A549 (cell line): Measurements from ENCODE around the gene BNIPL. TPM values are rescaled to one million over a fixed set of nuclear protein-coding genes. Genes with fewer than 3 reads are reported as not detected.

Experiments
- ATAC-seq, 2 experiments: fragments of 200-7000 bp in 1 of 2; fragments of >200 bp in 1 of 2; cut with Nextera tagmentation in 1 of 2; cut with Tn5 transposase in 1 of 2; 3 replicates each; pipeline versions ENCODE4 v1.8.0 to v1.9.1; 2018 to 2020; ENCODE audit warnings: mild to moderate bottlenecking in 1 of 2, moderate library complexity in 1 of 2
- CTCF ChIA-PET: fragments of 300-600 bp; sonication (Branson Sonifier 250); formaldehyde crosslinking; extraction: SDS; loops from one replicate; lab custom pipeline; 2021; ENCODE audit warnings: antibody characterized with exemption, inconsistent platforms; lab: Yijun Ruan, JAX
- POLR2A ChIA-PET: fragments of 350-600 bp; formaldehyde crosslinking; extraction: SDS; loops from one replicate; lab custom pipeline; 2021; ENCODE audit warnings: antibody characterized with exemption, inconsistent platforms; lab: Yijun Ruan, JAX
- DNase-seq, 2 experiments: peaks; one replicate each; pipeline versions ENCODE4 v3.0.0 to v3.0.0-alpha.2; 2011 to 2016; ENCODE audit warnings: low read depth in 1 of 2, low spot score in 1 of 2
- FAIRE-seq: peaks from 2 replicates; lab custom pipeline; 2011; peaks lifted over from hg19 to GRCh38; lab: Jason Lieb, UNC
- H3K27ac ChIP-seq, 2 experiments: fragments of >200 bp; sonication (Bioruptor Twin); formaldehyde crosslinking; 3 replicates each; pipeline ENCODE4 v1.5.1; 2016 to 2017
- H3K4me1 ChIP-seq: fragments of >200 bp; sonication (Bioruptor Twin); formaldehyde crosslinking; 3 replicates; pipeline ENCODE4 v1.6.1; 2016
- H3K4me2 ChIP-seq: fragments of >200 bp; sonication (Bioruptor Twin); formaldehyde crosslinking; 3 replicates; pipeline ENCODE4 v1.6.1; 2016
- H3K4me3 ChIP-seq: fragments of >200 bp; sonication (Bioruptor Twin); formaldehyde crosslinking; 3 replicates; pipeline ENCODE4 v1.5.1; 2016
- H3K9me3 ChIP-seq: fragments of >200 bp; sonication (Bioruptor Twin); formaldehyde crosslinking; 3 replicates; pipeline ENCODE4 v1.6.1; 2016
- BHLHE40 ChIP-seq: IDR thresholded peaks from 2 replicates; pipeline ENCODE4 v1.6.1; 2012; ENCODE audit warnings: low read depth, low read length, inconsistent platforms
- CBX8 ChIP-seq: fragments of 200-600 bp; sonication (generic); IDR thresholded peaks from 2 replicates; pipeline ENCODE4 v1.6.1; 2016
- CEBPB ChIP-seq, 2 experiments: fragments of >200 bp in 1 of 2; sonication (Bioruptor Twin) in 1 of 2; formaldehyde crosslinking in 1 of 2; IDR thresholded peaks; 2 replicates each; pipeline ENCODE4 v1.6.1; 2012 to 2016
- EHMT2 ChIP-seq: fragments of 200-600 bp; sonication (generic); IDR thresholded peaks from 2 replicates; pipeline ENCODE4 v1.6.1; 2016; ENCODE audit warnings: antibody characterized with exemption, low read depth, mild to moderate bottlenecking, moderate library complexity
- ESRRA ChIP-seq: fragments of 150-350 bp; IDR thresholded peaks from 2 replicates; pipeline ENCODE4 v1.6.1; 2014; ENCODE audit warnings: mild to moderate bottlenecking, low read length, borderline replicate concordance
- FOXS1 ChIP-seq: fragments of 250-450 bp; sonication (Bioruptor Pico); IDR thresholded peaks from 2 replicates; pipeline ENCODE4 v1.5.0; 2020; ENCODE audit warnings: mild to moderate bottlenecking, moderate library complexity
- HDAC2 ChIP-seq: fragments of 200-600 bp; sonication (generic); IDR thresholded peaks from 2 replicates; pipeline ENCODE4 v1.6.1; 2016
- HOXB13 ChIP-seq: fragments of 250-450 bp; sonication (Bioruptor Pico); IDR thresholded peaks from 2 replicates; pipeline ENCODE4 v1.5.0; 2020; ENCODE audit warnings: low read depth, mild to moderate bottlenecking, moderate library complexity
- JUN ChIP-seq, 2 experiments: fragments of >200 bp; sonication (Bioruptor Twin); formaldehyde crosslinking; IDR thresholded peaks; 2 replicates in 1 of 2; 3 replicates in 1 of 2; pipeline ENCODE4 v1.6.1; 2016 to 2017
- KDM5A ChIP-seq: fragments of 200-600 bp; sonication (generic); IDR thresholded peaks from 2 replicates; pipeline ENCODE4 v1.6.1; 2016; ENCODE audit warnings: antibody characterized with exemption, mild to moderate bottlenecking
- MAZ ChIP-seq: fragments of 150-350 bp; IDR thresholded peaks from 2 replicates; pipeline ENCODE4 v1.6.1; 2014; ENCODE audit warnings: antibody characterized with exemption, low read depth, low read length, borderline replicate concordance
- NPAS2 ChIP-seq: fragments of 250-450 bp; sonication (Bioruptor Pico); IDR thresholded peaks from 2 replicates; pipeline ENCODE4 v1.8.0; 2022; ENCODE audit warnings: mild to moderate bottlenecking, moderate library complexity, borderline replicate concordance
- NR3C1 ChIP-seq: fragments of >200 bp; sonication (Bioruptor Twin); formaldehyde crosslinking; IDR thresholded peaks from 3 replicates; pipeline ENCODE4 v1.6.1; 2017
- RCOR1 ChIP-seq: fragments of 150-350 bp; IDR thresholded peaks from 2 replicates; pipeline ENCODE4 v1.6.1; 2014; ENCODE audit warnings: antibody characterized with exemption, low read length, low read depth
- RNF2 ChIP-seq: fragments of 200-600 bp; sonication (generic); IDR thresholded peaks from 2 replicates; pipeline ENCODE4 v1.6.1; 2016; ENCODE audit warnings: low read depth, mild to moderate bottlenecking, antibody characterized with exemption, moderate library complexity, borderline replicate concordance
- SMC3 ChIP-seq: fragments of >200 bp; sonication (Bioruptor Twin); formaldehyde crosslinking; IDR thresholded peaks from 3 replicates; pipeline ENCODE4 v1.6.1; 2018; ENCODE audit warnings: inconsistent platforms
- WGBS: methylation state at CpG from one replicate; pipeline ENCODE4 v1.1.6; 2017; ENCODE audit errors: missing lambda C conversion rate; 5-methylcytosine and 5-hydroxymethylcytosine counted together
- polyA plus RNA-seq, 4 experiments: library from polyadenylated mRNA; depleted of rRNA in 3 of 4; stranded (reverse); fragments of >200 nt; fragmentation: RNase III in 1 of 4; extraction: RNeasy Plus Mini Kit Qiagen cat#74134 plus additional on column Dnase treatment in 1 of 4; gene quantifications; 2 replicates in 3 of 4; 3 replicates in 1 of 4; pipeline ENCODE4 v1.2.3, GENCODE V29; 2011 to 2017
- TF ChIP-seq, protein P1 (sequence below): fragments of 250-450 bp; sonication (Bioruptor Pico); IDR thresholded peaks from 2 replicates; pipeline ENCODE4 v1.5.0; 2020; ENCODE audit warnings: low read depth, mild to moderate bottlenecking, moderate library complexity
- TF ChIP-seq, protein P2 (sequence below): fragments of >200 bp; sonication (Bioruptor Twin); formaldehyde crosslinking; IDR thresholded peaks from 2 replicates; pipeline ENCODE4 v1.6.1; 2016
- TF ChIP-seq, protein P3 (sequence below): fragments of 450-650 bp; IDR thresholded peaks from 2 replicates; pipeline ENCODE4 v1.6.1; 2014; ENCODE audit warnings: antibody characterized with exemption
- TF ChIP-seq, protein P4 (sequence below): IDR thresholded peaks from 2 replicates; pipeline ENCODE4 v1.6.1; 2012
- TF ChIP-seq, protein P5 (sequence below): IDR thresholded peaks from 2 replicates; pipeline ENCODE4 v1.6.1; 2012; ENCODE audit warnings: low read depth, borderline replicate concordance
- TF ChIP-seq, protein P6 (sequence below): fragments of >200 bp; sonication (Bioruptor Twin); formaldehyde crosslinking; IDR thresholded peaks from 3 replicates; pipeline ENCODE4 v1.5.1; 2016
- TF ChIP-seq, protein P7 (sequence below): fragments of 250-450 bp; sonication (Bioruptor Pico); IDR thresholded peaks from 2 replicates; pipeline ENCODE4 v1.5.0; 2021; ENCODE audit warnings: mild to moderate bottlenecking, moderate library complexity, borderline replicate concordance
- TF ChIP-seq, protein P8 (sequence below): fragments of 150-350 bp; IDR thresholded peaks from 2 replicates; pipeline ENCODE4 v1.6.1; 2014; ENCODE audit warnings: low read depth, mild to moderate bottlenecking, low read length

BNIPL gene
- polyA plus RNA-seq, 2 of the 4 experiments (the other 2 are of a cell fraction) = 0.22 to 0.30 TPM

DNA sequence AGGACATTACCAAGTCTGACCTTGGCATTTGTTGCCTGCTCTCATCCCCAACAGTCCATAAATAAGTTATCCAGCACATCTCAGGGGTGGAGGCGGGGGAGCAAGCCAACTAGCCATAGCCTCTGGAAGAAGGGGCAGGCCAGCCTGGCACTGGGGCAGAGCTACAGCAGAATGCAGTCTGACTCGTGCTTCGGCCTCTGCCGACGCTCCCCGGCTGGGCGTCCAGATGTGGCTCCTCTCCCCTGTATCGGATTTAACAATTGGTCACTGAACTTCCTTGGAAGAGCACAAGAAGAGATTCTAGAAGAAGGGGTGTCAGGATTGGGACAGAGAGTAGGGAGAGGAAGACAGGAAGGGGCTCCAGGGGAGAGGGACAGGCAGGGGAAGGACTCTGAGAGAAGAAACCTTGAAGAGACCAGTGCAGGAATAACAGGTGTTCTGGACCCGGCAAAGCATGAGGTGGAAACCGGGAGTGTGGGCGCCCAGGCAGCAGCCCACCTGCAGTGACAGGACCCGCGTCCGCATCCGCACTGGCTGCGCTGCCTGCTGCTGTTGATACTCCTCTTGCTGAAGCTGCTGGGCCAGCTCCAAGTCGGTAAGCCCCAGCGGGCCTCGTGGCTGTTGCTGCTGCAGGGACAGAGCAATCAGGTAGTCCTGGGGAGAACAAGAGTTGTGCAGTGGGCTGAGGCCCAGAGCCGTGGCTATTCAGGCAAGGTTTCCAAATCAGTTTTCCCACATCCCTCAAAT, 39.1 kb upstream of the BNIPL start:
- H3K4me1 ChIP-seq = 0 out of 3 replicates have a peak, but pooled peaks cover 4% of the 10 kb centered on the region
- FAIRE-seq (no peak), DNase-seq (no peak), ATAC-seq (no peak)
- TF ChIP-seq, protein P1, sequence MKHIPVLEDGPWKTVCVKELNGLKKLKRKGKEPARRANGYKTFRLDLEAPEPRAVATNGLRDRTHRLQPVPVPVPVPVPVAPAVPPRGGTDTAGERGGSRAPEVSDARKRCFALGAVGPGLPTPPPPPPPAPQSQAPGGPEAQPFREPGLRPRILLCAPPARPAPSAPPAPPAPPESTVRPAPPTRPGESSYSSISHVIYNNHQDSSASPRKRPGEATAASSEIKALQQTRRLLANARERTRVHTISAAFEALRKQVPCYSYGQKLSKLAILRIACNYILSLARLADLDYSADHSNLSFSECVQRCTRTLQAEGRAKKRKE (CRISPR knock-in tag) = no peak
- TF ChIP-seq NPAS2 (CRISPR knock-in tag) (no peak), KDM5A (no peak), ESRRA (no peak), SMC3 (no peak), HOXB13 (CRISPR knock-in tag) (no peak), BHLHE40 (no peak), RNF2 (no peak), CBX8 (no peak), HDAC2 (no peak), EHMT2 (no peak), JUN (IDR thresholded peaks at IDR 0.05) (no peak), CEBPB (IDR thresholded peaks at IDR 0.05) (no peak), FOXS1 (CRISPR knock-in tag) (no peak), RCOR1 (no peak), NR3C1 (no peak)
- TF ChIP-seq, protein P2, sequence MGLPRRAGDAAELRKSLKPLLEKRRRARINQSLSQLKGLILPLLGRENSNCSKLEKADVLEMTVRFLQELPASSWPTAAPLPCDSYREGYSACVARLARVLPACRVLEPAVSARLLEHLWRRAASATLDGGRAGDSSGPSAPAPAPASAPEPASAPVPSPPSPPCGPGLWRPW = no peak
- TF ChIP-seq, protein P3, sequence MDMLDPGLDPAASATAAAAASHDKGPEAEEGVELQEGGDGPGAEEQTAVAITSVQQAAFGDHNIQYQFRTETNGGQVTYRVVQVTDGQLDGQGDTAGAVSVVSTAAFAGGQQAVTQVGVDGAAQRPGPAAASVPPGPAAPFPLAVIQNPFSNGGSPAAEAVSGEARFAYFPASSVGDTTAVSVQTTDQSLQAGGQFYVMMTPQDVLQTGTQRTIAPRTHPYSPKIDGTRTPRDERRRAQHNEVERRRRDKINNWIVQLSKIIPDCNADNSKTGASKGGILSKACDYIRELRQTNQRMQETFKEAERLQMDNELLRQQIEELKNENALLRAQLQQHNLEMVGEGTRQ = no peak
- TF ChIP-seq, protein P4, sequence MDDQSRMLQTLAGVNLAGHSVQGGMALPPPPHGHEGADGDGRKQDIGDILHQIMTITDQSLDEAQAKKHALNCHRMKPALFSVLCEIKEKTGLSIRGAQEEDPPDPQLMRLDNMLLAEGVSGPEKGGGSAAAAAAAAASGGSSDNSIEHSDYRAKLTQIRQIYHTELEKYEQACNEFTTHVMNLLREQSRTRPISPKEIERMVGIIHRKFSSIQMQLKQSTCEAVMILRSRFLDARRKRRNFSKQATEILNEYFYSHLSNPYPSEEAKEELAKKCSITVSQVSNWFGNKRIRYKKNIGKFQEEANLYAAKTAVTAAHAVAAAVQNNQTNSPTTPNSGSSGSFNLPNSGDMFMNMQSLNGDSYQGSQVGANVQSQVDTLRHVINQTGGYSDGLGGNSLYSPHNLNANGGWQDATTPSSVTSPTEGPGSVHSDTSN = no peak
- TF ChIP-seq, protein P5, sequence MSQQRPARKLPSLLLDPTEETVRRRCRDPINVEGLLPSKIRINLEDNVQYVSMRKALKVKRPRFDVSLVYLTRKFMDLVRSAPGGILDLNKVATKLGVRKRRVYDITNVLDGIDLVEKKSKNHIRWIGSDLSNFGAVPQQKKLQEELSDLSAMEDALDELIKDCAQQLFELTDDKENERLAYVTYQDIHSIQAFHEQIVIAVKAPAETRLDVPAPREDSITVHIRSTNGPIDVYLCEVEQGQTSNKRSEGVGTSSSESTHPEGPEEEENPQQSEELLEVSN = no peak
- POLR2A ChIA-PET = no interaction called here
- no peak overlapping the region for H3K4me2 ChIP-seq
- H3K9me3 ChIP-seq = no peaks in the 10 kb centered on the region
- 88% methylated on average over 20 of the region's 20 CpGs for WGBS
- H3K4me3 ChIP-seq = no peak overlapping the region
- CTCF ChIA-PET = interaction anchor here (0.7 to 26.8 kb wide), 11 partner anchors 1 to 742 kb away, joined by 3 to 586 read pairs (median 6); partner anchors contain the start of genes ANXA9, CERS2 and MINDY1
- H3K27ac ChIP-seq = no peak overlapping the region

DNA sequence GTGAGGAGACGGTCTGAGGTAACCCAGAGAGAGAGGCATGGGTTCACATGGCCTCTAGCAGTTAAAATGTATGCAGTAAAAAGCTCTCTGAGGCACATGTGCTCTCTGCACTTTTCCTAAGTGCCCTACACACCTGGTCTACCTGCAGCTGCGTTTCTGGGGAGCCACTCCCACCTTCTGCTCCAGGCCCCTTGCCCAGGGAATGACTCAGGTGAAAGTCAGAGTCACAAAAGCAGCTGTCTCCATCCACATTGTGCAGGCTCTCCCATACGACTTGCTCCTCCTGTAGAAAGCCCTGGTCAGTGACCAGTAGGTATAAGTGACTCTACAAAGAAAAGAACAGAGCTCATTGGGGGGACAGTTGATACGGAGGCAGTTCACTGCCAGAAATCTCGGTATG, 38.4 kb upstream of the BNIPL start:
- no peak for DNase-seq
- no peak for ATAC-seq
- no peak overlapping the region for H3K4me3 ChIP-seq
- TF ChIP-seq MAZ = no peak
- TF ChIP-seq NR3C1 = no peak
- TF ChIP-seq, protein P6, sequence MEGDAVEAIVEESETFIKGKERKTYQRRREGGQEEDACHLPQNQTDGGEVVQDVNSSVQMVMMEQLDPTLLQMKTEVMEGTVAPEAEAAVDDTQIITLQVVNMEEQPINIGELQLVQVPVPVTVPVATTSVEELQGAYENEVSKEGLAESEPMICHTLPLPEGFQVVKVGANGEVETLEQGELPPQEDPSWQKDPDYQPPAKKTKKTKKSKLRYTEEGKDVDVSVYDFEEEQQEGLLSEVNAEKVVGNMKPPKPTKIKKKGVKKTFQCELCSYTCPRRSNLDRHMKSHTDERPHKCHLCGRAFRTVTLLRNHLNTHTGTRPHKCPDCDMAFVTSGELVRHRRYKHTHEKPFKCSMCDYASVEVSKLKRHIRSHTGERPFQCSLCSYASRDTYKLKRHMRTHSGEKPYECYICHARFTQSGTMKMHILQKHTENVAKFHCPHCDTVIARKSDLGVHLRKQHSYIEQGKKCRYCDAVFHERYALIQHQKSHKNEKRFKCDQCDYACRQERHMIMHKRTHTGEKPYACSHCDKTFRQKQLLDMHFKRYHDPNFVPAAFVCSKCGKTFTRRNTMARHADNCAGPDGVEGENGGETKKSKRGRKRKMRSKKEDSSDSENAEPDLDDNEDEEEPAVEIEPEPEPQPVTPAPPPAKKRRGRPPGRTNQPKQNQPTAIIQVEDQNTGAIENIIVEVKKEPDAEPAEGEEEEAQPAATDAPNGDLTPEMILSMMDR = no peak
- TF ChIP-seq NPAS2 (CRISPR knock-in tag) = no peak
- TF ChIP-seq, protein P7, sequence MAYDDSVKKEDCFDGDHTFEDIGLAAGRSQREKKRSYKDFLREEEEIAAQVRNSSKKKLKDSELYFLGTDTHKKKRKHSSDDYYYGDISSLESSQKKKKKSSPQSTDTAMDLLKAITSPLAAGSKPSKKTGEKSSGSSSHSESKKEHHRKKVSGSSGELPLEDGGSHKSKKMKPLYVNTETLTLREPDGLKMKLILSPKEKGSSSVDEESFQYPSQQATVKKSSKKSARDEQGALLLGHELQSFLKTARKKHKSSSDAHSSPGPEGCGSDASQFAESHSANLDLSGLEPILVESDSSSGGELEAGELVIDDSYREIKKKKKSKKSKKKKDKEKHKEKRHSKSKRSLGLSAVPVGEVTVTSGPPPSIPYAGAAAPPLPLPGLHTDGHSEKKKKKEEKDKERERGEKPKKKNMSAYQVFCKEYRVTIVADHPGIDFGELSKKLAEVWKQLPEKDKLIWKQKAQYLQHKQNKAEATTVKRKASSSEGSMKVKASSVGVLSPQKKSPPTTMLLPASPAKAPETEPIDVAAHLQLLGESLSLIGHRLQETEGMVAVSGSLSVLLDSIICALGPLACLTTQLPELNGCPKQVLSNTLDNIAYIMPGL (CRISPR knock-in tag) = no peak
- TF ChIP-seq, protein P8, sequence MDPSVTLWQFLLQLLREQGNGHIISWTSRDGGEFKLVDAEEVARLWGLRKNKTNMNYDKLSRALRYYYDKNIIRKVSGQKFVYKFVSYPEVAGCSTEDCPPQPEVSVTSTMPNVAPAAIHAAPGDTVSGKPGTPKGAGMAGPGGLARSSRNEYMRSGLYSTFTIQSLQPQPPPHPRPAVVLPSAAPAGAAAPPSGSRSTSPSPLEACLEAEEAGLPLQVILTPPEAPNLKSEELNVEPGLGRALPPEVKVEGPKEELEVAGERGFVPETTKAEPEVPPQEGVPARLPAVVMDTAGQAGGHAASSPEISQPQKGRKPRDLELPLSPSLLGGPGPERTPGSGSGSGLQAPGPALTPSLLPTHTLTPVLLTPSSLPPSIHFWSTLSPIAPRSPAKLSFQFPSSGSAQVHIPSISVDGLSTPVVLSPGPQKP = no peak
- no peak for TF ChIP-seq JUN (IDR thresholded peaks at IDR 0.05)
- TF ChIP-seq, protein P2 = no peak
- TF ChIP-seq, all 56 proteins: peak for 0
- CTCF ChIA-PET = interaction anchor here (0.7 to 26.8 kb wide), 7 partner anchors 2 to 743 kb away, joined by 3 to 586 read pairs (median 11); partner anchors contain the start of genes ANXA9, CERS2 and MINDY1
- Histone ChIP-seq H3K9me3 (no peaks in the 10 kb centered on the region), H3K4me1 (0 out of 3 replicates have a peak, but pooled peaks cover 4% of the 10 kb centered on the region), H3K4me2 (no peak overlapping the region), H3K27ac (no peak overlapping the region)
- POLR2A ChIA-PET = no interaction called here
- WGBS = 52% methylated on average over 5 of the region's 5 CpGs
- FAIRE-seq = no peak
